WTC11 (cell line): ENCODE measurements around the gene USB1.

Experiments
- CTCF ChIP-seq: fragments of 200-600 bp; IDR thresholded peaks from 2 replicates; pipeline ENCODE4 v1.8.0; 2022; ENCODE audit warnings: antibody characterized with exemption
- ESRRA ChIP-seq: sonication (generic); formaldehyde crosslinking; IDR thresholded peaks from 2 replicates; pipeline ENCODE4 v1.8.1; 2022; ENCODE audit warnings: mild to moderate bottlenecking, missing genetic modification reagents, borderline replicate concordance
- GTF2I ChIP-seq: fragments of 250-450 bp; sonication (Bioruptor Pico); conservative IDR thresholded peaks from 2 replicates; pipeline ENCODE4 v1.4.0; 2021; ENCODE audit warnings: mild to moderate bottlenecking
- NFYB ChIP-seq: sonication (generic); formaldehyde crosslinking; conservative IDR thresholded peaks from 2 replicates; pipeline ENCODE4 v1.8.0; 2022; ENCODE audit warnings: low read depth, missing genetic modification reagents
- NR2C2 ChIP-seq: sonication (generic); formaldehyde crosslinking; IDR thresholded peaks from 2 replicates; pipeline ENCODE4 v1.8.0; 2022; ENCODE audit warnings: mild to moderate bottlenecking, missing genetic modification reagents
- SMAD3 ChIP-seq: sonication (generic); formaldehyde crosslinking; IDR thresholded peaks from 2 replicates; pipeline ENCODE4 v1.8.0; 2022; ENCODE audit warnings: missing genetic modification reagents, mild to moderate bottlenecking, borderline replicate concordance

GRCh38 chr16:58028541-58029070 lies 27.4 kb downstream of the USB1 start:
- TF ChIP-seq CTCF (no peak), SMAD3 (CRISPR knock-in tag) (no peak), NR2C2 (CRISPR knock-in tag) (no peak), NFYB (CRISPR knock-in tag) (no peak), GTF2I (CRISPR knock-in tag) (no peak), ESRRA (CRISPR knock-in tag) (no peak)
